Keratinocyte (primary cell): ENCODE data around the gene IFT122. TPM values are rescaled to one million over a fixed set of nuclear protein-coding genes. Genes with fewer than 3 reads are reported as not detected.
A peak's percentile ranks its signal among the peaks of the same experiment; 100 is the strongest.
"Not testable (repeated sequence)": the region's sequence is repeated elsewhere in the genome, so short reads cannot be mapped to it uniquely, and the experiment has no call there.

Experiments
- DNase-seq: peaks from one replicate; pipeline ENCODE4 v3.0.0-alpha.2; 2011; ENCODE audit warnings: low read depth, missing footprints, low spot score
- FAIRE-seq: peaks from 2 replicates; lab custom pipeline; 2011; peaks lifted over from hg19 to GRCh38; lab: Jason Lieb, UNC
- H2AFZ ChIP-seq: 2 replicates; pipeline ENCODE4 v1.6.0; 2012; ENCODE audit warnings: low read length, control low read depth, inconsistent platforms; ENCODE audit not compliant: control insufficient read depth
- H3K27ac ChIP-seq: 2 replicates; pipeline ENCODE4 v1.5.1; 2011; ENCODE audit warnings: low read length; ENCODE audit not compliant: control insufficient read depth, insufficient read depth
- H3K27me3 ChIP-seq: 3 replicates; pipeline ENCODE4 v1.6.0; 2011; ENCODE audit warnings: low read length; ENCODE audit not compliant: control insufficient read depth, insufficient read depth; ENCODE audit errors: extremely low read depth
- H3K36me3 ChIP-seq, 2 experiments: 2 replicates in 1 of 2; 3 replicates in 1 of 2; pipeline ENCODE4 v1.5.1; 2011; ENCODE audit warnings: low read length in 2 of 2, mild to moderate bottlenecking in 1 of 2; ENCODE audit not compliant: control insufficient read depth in 2 of 2, insufficient read depth in 2 of 2; ENCODE audit errors: extremely low read depth in 1 of 2
- H3K4me1 ChIP-seq: 3 replicates; pipeline ENCODE4 v1.5.1; 2011; ENCODE audit warnings: low read length; ENCODE audit not compliant: control insufficient read depth, insufficient read depth; ENCODE audit errors: extremely low read depth
- H3K4me2 ChIP-seq: 3 replicates; pipeline ENCODE4 v1.6.0; 2011; ENCODE audit warnings: low read depth, low read length; ENCODE audit not compliant: control insufficient read depth, insufficient read depth; ENCODE audit errors: extremely low read depth
- H3K4me3 ChIP-seq, 3 experiments: fragments of 200-600 bp in 1 of 3; sonication (generic) in 1 of 3; 2 replicates in 2 of 3; 3 replicates in 1 of 3; pipeline ENCODE4 v1.5.1; 2011 to 2016; ENCODE audit warnings: low read length in 3 of 3, mild to moderate bottlenecking in 3 of 3, control low read depth in 2 of 3, inconsistent platforms in 1 of 3, low read depth in 1 of 3, mixed read lengths in 1 of 3, mixed run types in 1 of 3, moderate library complexity in 1 of 3; ENCODE audit not compliant: control insufficient read depth in 2 of 3, insufficient read depth in 2 of 3; ENCODE audit errors: extremely low read depth in 1 of 3
- H3K79me2 ChIP-seq: 2 replicates; pipeline ENCODE4 v1.6.0; 2012; ENCODE audit warnings: low read length; ENCODE audit not compliant: control insufficient read depth, insufficient read depth
- H3K9ac ChIP-seq: 3 replicates; pipeline ENCODE4 v1.6.0; 2011; ENCODE audit warnings: low read length; ENCODE audit not compliant: control insufficient read depth, insufficient read depth; ENCODE audit errors: extremely low read depth
- H3K9me1 ChIP-seq: 3 replicates; pipeline ENCODE4 v1.6.0; 2011; ENCODE audit warnings: low read length; ENCODE audit not compliant: control insufficient read depth, insufficient read depth; ENCODE audit errors: extremely low read depth
- H3K9me3 ChIP-seq: 2 replicates; pipeline ENCODE4 v1.5.1; 2012; ENCODE audit warnings: low read depth, low read length; ENCODE audit not compliant: control insufficient read depth
- H4K20me1 ChIP-seq: 3 replicates; pipeline ENCODE4 v1.6.0; 2011; ENCODE audit warnings: low read length; ENCODE audit not compliant: control insufficient read depth, insufficient read depth; ENCODE audit errors: extremely low read depth
- EZH2 ChIP-seq: IDR thresholded peaks from one replicate; pipeline ENCODE4 v1.6.1; 2012; ENCODE audit warnings: inconsistent platforms, mild to moderate bottlenecking, low read length, moderate library complexity
- dilution Hi-C: fragments of 300-500 bp; cut with MboI; formaldehyde crosslinking; loops from one replicate; pipeline ENCODE4 v1.7.0; 2020; ENCODE audit warnings: low sequenced_read_pairs; ENCODE audit not compliant: extremely low pct_ligation_motif_present
- polyA plus RNA-seq, 5 experiments: library from polyadenylated mRNA; depleted of rRNA in 3 of 5; stranded (reverse) in 3 of 5; stranded (forward) in 1 of 5; unstranded in 1 of 5; fragments of >200 nt; gene quantifications; 1 replicate in 1 of 5; 2 replicates in 3 of 5; 3 replicates in 1 of 5; pipeline versions ENCODE4 v1.2.1 to v1.2.3, GENCODE V29; 2011 to 2012; ENCODE audit warnings: missing spikeins in 2 of 5, low read depth in 1 of 5, low replicate concordance in 1 of 5
- TF ChIP-seq, protein P1 (sequence below), 3 experiments: IDR thresholded peaks in 1 of 3; conservative IDR thresholded peaks in 1 of 3; optimal IDR thresholded peaks in 1 of 3; 2 replicates in 2 of 3; 3 replicates in 1 of 3; pipeline versions ENCODE3 to v1.5.1; 2011; ENCODE audit warnings: low read length in 3 of 3, mild to moderate bottlenecking in 3 of 3, moderate library complexity in 2 of 3, control low read depth in 1 of 3, inconsistent platforms in 1 of 3; ENCODE audit not compliant: insufficient read depth in 2 of 3; ENCODE audit errors: extremely low read depth in 1 of 3

IFT122 gene
- polyA plus RNA-seq, 1 donor (not counting 4 experiments of a cell fraction or from before 2014, with no cell fraction given): 7.1 TPM

DNA sequence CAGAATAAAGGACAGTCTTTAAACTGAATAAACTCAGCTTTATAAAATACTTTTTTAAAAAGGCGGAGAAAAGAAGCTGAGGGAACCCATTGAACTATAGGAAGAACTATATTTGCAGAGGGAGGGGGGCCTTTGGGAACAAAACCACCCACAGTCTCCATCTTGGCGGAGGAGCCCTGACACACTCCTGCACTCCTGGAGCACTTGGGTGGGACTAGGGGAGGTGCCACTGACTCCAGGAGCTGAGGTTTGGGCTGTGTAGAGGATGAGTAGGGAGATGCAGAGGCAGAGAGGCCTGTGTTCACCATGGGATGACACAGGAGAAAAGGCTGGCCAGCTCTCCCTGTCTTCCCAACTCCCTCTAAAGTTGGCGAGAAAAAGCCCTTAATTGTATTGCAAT is 35.8 kb downstream of the IFT122 start:
- dilution Hi-C loops: no loop called here
- peaks cover 6 to 17% of the 10 kb centered on the region in 2 experiments for H3K36me3 ChIP-seq

DNA sequence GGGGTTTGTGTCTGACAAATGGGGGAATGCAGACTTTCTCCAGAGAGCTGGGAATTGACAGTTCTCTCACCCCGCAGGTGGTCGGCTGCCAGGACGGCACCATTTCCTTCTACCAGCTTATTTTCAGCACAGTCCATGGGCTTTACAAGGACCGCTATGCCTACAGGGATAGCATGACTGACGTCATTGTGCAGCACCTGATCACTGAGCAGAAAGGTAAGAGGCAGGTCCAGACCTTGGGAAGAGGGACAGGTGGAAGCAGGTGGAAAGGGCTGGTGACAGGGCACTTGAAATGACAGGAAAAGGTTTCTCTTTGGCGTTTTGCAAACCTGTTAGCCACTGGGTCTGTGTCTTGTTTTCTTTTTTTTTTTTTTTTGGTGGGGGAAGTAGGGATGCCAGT is 36.6 kb downstream of the IFT122 start:
- dilution Hi-C loops: no loop called here
- H3K36me3 ChIP-seq: peaks cover 6 to 17% of the 10 kb centered on the region in 2 experiments
- H3K9ac ChIP-seq: no peak overlapping the region
- no peaks in the 10 kb centered on the region for H4K20me1 ChIP-seq
- no peaks in the 10 kb centered on the region for H3K79me2 ChIP-seq
- H3K9me3 ChIP-seq: no peaks in the 10 kb centered on the region
- no peak overlapping the region for H3K4me2 ChIP-seq
- TF ChIP-seq EZH2: no peak
- TF ChIP-seq, protein P1, sequence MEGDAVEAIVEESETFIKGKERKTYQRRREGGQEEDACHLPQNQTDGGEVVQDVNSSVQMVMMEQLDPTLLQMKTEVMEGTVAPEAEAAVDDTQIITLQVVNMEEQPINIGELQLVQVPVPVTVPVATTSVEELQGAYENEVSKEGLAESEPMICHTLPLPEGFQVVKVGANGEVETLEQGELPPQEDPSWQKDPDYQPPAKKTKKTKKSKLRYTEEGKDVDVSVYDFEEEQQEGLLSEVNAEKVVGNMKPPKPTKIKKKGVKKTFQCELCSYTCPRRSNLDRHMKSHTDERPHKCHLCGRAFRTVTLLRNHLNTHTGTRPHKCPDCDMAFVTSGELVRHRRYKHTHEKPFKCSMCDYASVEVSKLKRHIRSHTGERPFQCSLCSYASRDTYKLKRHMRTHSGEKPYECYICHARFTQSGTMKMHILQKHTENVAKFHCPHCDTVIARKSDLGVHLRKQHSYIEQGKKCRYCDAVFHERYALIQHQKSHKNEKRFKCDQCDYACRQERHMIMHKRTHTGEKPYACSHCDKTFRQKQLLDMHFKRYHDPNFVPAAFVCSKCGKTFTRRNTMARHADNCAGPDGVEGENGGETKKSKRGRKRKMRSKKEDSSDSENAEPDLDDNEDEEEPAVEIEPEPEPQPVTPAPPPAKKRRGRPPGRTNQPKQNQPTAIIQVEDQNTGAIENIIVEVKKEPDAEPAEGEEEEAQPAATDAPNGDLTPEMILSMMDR (optimal IDR thresholded peaks at IDR 0.05 in 1 of 3, IDR thresholded peaks at IDR 0.05 in 1 of 3, conservative IDR thresholded peaks at IDR 0.05 in 1 of 3; ENCODE audit: extremely low read depth in 1 of 3, insufficient read depth in 2 of 3, low read length in 3 of 3): no peak
- H3K27ac ChIP-seq: no peak overlapping the region
- no peaks in the 10 kb centered on the region for H3K9me1 ChIP-seq
- no peak for DNase-seq
- no peak for FAIRE-seq
- no peak overlapping the region for H2AFZ ChIP-seq
- no peak overlapping the region for H3K4me3 ChIP-seq
- no peaks in the 10 kb centered on the region for H3K27me3 ChIP-seq
- H3K4me1 ChIP-seq: peaks cover 5% of the 10 kb centered on the region

More for the DNA sequence above, 35.8 kb downstream of the IFT122 start:
- H3K9me1 ChIP-seq: no peaks in the 10 kb centered on the region
- no peaks in the 10 kb centered on the region for H3K79me2 ChIP-seq
- no peak for DNase-seq
- H3K27me3 ChIP-seq: no peaks in the 10 kb centered on the region
- no peak overlapping the region for H3K4me2 ChIP-seq
- TF ChIP-seq, protein P1 (optimal IDR thresholded peaks at IDR 0.05 in 1 of 3, IDR thresholded peaks at IDR 0.05 in 1 of 3, conservative IDR thresholded peaks at IDR 0.05 in 1 of 3; ENCODE audit: extremely low read depth in 1 of 3, insufficient read depth in 2 of 3, low read length in 3 of 3): no peak
- TF ChIP-seq EZH2: no peak
- H3K9ac ChIP-seq: no peak overlapping the region
- no peak overlapping the region for H3K4me3 ChIP-seq
- H3K9me3 ChIP-seq: no peaks in the 10 kb centered on the region
- no peak for FAIRE-seq
- H2AFZ ChIP-seq: no peak overlapping the region
- no peaks in the 10 kb centered on the region for H4K20me1 ChIP-seq
- H3K27ac ChIP-seq: no peak overlapping the region
- H3K4me1 ChIP-seq: no peaks in the 10 kb centered on the region

DNA sequence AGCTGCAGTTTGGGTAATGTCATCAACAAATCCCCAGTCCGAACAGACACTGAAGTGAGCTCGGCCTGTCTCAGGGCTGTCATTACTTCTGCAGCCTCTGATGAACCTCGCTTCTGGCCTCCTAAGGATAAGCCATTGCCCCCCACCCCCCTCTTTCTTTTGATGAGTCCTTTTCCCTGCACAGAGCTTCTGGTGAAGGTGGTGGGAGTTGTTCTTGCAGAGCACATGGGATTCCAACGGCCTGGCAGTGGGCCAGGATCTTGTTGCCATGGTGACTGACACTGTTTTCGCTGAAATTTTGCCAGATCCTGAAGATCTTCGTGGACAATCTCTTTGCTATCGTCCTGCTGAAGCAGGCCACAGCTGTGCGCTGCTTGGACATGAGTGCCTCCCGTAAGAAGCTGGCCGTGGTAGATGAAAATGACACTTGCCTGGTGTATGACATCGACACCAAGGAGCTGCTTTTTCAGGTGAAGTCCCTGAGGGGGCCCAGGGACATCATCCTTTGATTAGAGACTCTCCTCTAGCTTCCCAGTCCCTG is 41.3 kb downstream of the IFT122 start:
- H3K9ac ChIP-seq: peak overlapping the region; percentile 49
- H2AFZ ChIP-seq: not testable (repeated sequence)

More for the DNA sequence above, 41.3 kb downstream of the IFT122 start:
- H4K20me1 ChIP-seq, H3K4me3 ChIP-seq, H3K79me2 ChIP-seq, dilution Hi-C loops, DNase-seq, H3K9me3 ChIP-seq, H3K27me3 ChIP-seq, H3K9me1 ChIP-seq: not testable (repeated sequence)
- Histone ChIP-seq H3K36me3 (peaks cover 6 to 18% of the 10 kb centered on the region in 2 experiments), H3K4me1 (peaks cover 14% of the 10 kb centered on the region), H3K4me2 (peak overlapping the region; percentile 26), H3K27ac (peak overlapping the region; percentile 24)
- FAIRE-seq: peak; percentile 32
